GM12878 (cell line): ENCODE data around the gene RETREG1. TPM values are rescaled to one million over a fixed set of nuclear protein-coding genes. Genes with fewer than 3 reads are reported as not detected.

Experiments used
- ATAC-seq: fragments of 200-7000 bp; cut with Tn5 transposase; 3 replicates; pipeline ENCODE4 v1.9.1; 2020; ENCODE audit warnings: mild to moderate bottlenecking, moderate library complexity
- BruUV-seq: library from RNA; stranded (reverse); fragments of 400-500 nt; replicated peaks from 2 replicates; lab custom pipeline; 2021; lab: Mats Ljungman, UMichigan
- CTCF ChIA-PET: fragments of 300-600 bp; sonication (Branson Sonifier 250); formaldehyde crosslinking; extraction: SDS; loops from one replicate; lab custom pipeline; 2021; ENCODE audit warnings: inconsistent platforms; lab: Yijun Ruan, JAX
- POLR2A ChIA-PET: fragments of 350-600 bp; formaldehyde crosslinking; extraction: SDS; loops from one replicate; lab custom pipeline; 2021; ENCODE audit warnings: inconsistent platforms; lab: Charles Lee
- RAD21 ChIA-PET: fragments of 300-600 bp; sonication (Branson Sonifier 250); formaldehyde crosslinking; loops from one replicate; lab custom pipeline; 2023; ENCODE audit warnings: antibody characterized with exemption; ENCODE audit not compliant: unreplicated experiment; lab: Charles Lee
- SMC1A ChIA-PET: fragments of 300-600 bp; sonication (Branson Sonifier 250); formaldehyde crosslinking; loops from one replicate; lab custom pipeline; 2023; ENCODE audit not compliant: unreplicated experiment, uncharacterized antibody; lab: Charles Lee
- DNase-seq: peaks from one replicate; pipeline ENCODE4 v3.0.0-alpha.2; 2011; ENCODE audit warnings: low read depth, low spot score
- FAIRE-seq: peaks from 3 replicates; lab custom pipeline; 2011; peaks lifted over from hg19 to GRCh38; lab: Jason Lieb, UNC
- H2AFZ ChIP-seq: 2 replicates; pipeline ENCODE4 v1.6.0; 2011; ENCODE audit warnings: low read depth, low read length, control low read depth; ENCODE audit not compliant: control insufficient read depth
- H3K27ac ChIP-seq: 2 replicates; pipeline ENCODE4 v1.5.1; 2011; ENCODE audit warnings: control low read depth; ENCODE audit not compliant: control insufficient read depth, insufficient read depth
- H3K27me3 ChIP-seq, 2 experiments: replicated peaks in 1 of 2; 2 replicates each; pipeline versions ENCODE4 v1.6.0 to v1.6.1; 2011; ENCODE audit warnings: low read length in 1 of 2; ENCODE audit not compliant: control insufficient read depth in 2 of 2, insufficient read depth in 2 of 2
- H3K36me3 ChIP-seq, 2 experiments: 2 replicates each; pipeline ENCODE4 v1.5.1; 2011; ENCODE audit warnings: low read length in 1 of 2; ENCODE audit not compliant: control insufficient read depth in 2 of 2, insufficient read depth in 2 of 2
- H3K4me1 ChIP-seq: 2 replicates; pipeline ENCODE4 v1.6.1; 2011; ENCODE audit warnings: mild to moderate bottlenecking, low read length, moderate library complexity, mixed read lengths; ENCODE audit not compliant: control insufficient read depth, insufficient read depth
- H3K4me2 ChIP-seq: 2 replicates; pipeline ENCODE4 v1.6.0; 2011; ENCODE audit warnings: control low read depth; ENCODE audit not compliant: control insufficient read depth, insufficient read depth
- H3K4me3 ChIP-seq: fragments of 200-600 bp; sonication (generic); 2 replicates; pipeline ENCODE4 v1.5.1; 2016
- H3K79me2 ChIP-seq: 2 replicates; pipeline ENCODE4 v1.6.0; 2011; ENCODE audit warnings: low read length; ENCODE audit not compliant: control insufficient read depth, insufficient read depth
- H3K9ac ChIP-seq: 2 replicates; pipeline ENCODE4 v1.8.0; 2011; ENCODE audit warnings: low read length, control low read depth, mixed read lengths; ENCODE audit not compliant: control insufficient read depth, insufficient read depth
- H3K9me3 ChIP-seq: replicated peaks from 3 replicates; pipeline ENCODE4 v1.5.1; 2011; ENCODE audit warnings: mild to moderate bottlenecking, low read length; ENCODE audit not compliant: control insufficient read depth, insufficient read depth
- H4K20me1 ChIP-seq: 2 replicates; pipeline ENCODE4 v1.6.0; 2011; ENCODE audit not compliant: control insufficient read depth, insufficient read depth
- ATF3 ChIP-seq: IDR thresholded peaks from 2 replicates; pipeline ENCODE4 v1.6.1; 2011; ENCODE audit warnings: low read depth, mild to moderate bottlenecking, low read length, moderate library complexity, borderline replicate concordance; ENCODE audit errors: extremely low read depth
- BRCA1 ChIP-seq: IDR thresholded peaks from 2 replicates; pipeline ENCODE4 v1.6.1; 2011; ENCODE audit warnings: low read depth, low read length, improper control_type of control experiment
- CREM ChIP-seq: IDR thresholded peaks from 2 replicates; pipeline ENCODE4 v1.6.1; 2014; ENCODE audit warnings: antibody characterized with exemption, low read depth
- FOXM1 ChIP-seq: IDR thresholded peaks from 2 replicates; pipeline ENCODE4 v1.6.1; 2012; ENCODE audit warnings: low read depth, mild to moderate bottlenecking, inconsistent platforms, low read length, moderate library complexity
- MLLT1 ChIP-seq: fragments of 450-650 bp; IDR thresholded peaks from 2 replicates; pipeline ENCODE4 v1.6.1; 2016; ENCODE audit warnings: mild to moderate bottlenecking
- POLR2AphosphoS5 ChIP-seq: IDR thresholded peaks from 2 replicates; pipeline ENCODE4 v1.6.1; 2011; ENCODE audit warnings: mild to moderate bottlenecking, low read length, inconsistent platforms
- RAD21 ChIP-seq: IDR thresholded peaks from 2 replicates; pipeline ENCODE4 v1.6.1; 2011; ENCODE audit warnings: mild to moderate bottlenecking, low read depth, low read length, moderate library complexity; ENCODE audit not compliant: insufficient read depth
- RB1 ChIP-seq: fragments of 450-650 bp; formaldehyde crosslinking; IDR thresholded peaks from 2 replicates; pipeline ENCODE4 v1.6.1; 2017; ENCODE audit warnings: mild to moderate bottlenecking, borderline replicate concordance
- SP1 ChIP-seq: IDR thresholded peaks from one replicate; pipeline ENCODE4 v1.6.1; 2011; ENCODE audit warnings: low read depth, low read length
- YY1 ChIP-seq: IDR thresholded peaks from 2 replicates; pipeline ENCODE4 v1.6.1; 2011; ENCODE audit warnings: low read depth, mild to moderate bottlenecking, low read length
- ZBED1 ChIP-seq: IDR thresholded peaks from 2 replicates; pipeline ENCODE4 v1.6.1; 2016; ENCODE audit warnings: borderline replicate concordance
- ZBTB4 ChIP-seq: fragments of 450-650 bp; formaldehyde crosslinking; IDR thresholded peaks from 2 replicates; pipeline ENCODE4 v1.4.0; 2022; ENCODE audit warnings: mild to moderate bottlenecking, moderate library complexity
- whole genome bisulfite sequencing: methylation state at CpG from one replicate; pipeline ENCODE4 v1.1.6; 2016; ENCODE audit warnings: low lambda C conversion rate; ENCODE audit not compliant: insufficient replicate concordance, insufficient coverage; ENCODE audit errors: missing lambda C conversion rate; 5-methylcytosine and 5-hydroxymethylcytosine counted together
- in situ Hi-C: fragments of 300-500 bp; cut with MboI; formaldehyde crosslinking; loops from 9 replicates; pipeline ENCODE4 v1.14.3; 2018; ENCODE audit warnings: mixed read lengths
- intact Hi-C: fragments of 100-400 bp; cut with micrococcal nuclease; formaldehyde crosslinking; loops from one replicate; pipeline ENCODE4 v1.14.2; 2022; ENCODE audit not compliant: unreplicated experiment
- polyA plus RNA-seq, 11 experiments: library from polyadenylated mRNA; depleted of rRNA in 4 of 11; unstranded in 6 of 11; stranded (reverse) in 5 of 11; fragments of >200 nt; fragmentation: Nextera tagmentation in 4 of 11; fragmentation: Illumina TruSeq in 1 of 11; extraction: Ambion mirVana in 4 of 11; extraction: Trizol in 1 of 11; gene quantifications; 1 replicate in 1 of 11; 2 replicates in 10 of 11; pipeline versions ENCODE4 v1.2.1 to v1.2.3, GENCODE V29; 2011 to 2016; ENCODE audit warnings: inconsistent platforms in 2 of 11, missing spikeins in 2 of 11, low read depth in 1 of 11
- total RNA-seq, 4 experiments: library from RNA; depleted of rRNA in 3 of 4; stranded (reverse); fragments of >200 nt in 3 of 4; fragmentation: Illumina TruSeq in 1 of 4; extraction: Trizol in 1 of 4; gene quantifications; 2 replicates each; pipeline versions ENCODE4 v1.2.1 to v1.2.3, GENCODE V29; 2013 to 2021

The RETREG1 gene
- total and polyA plus RNA-seq, 10 of the 15 experiments (the other 5 are each of a cell fraction or from before 2014, with no cell fraction given), result 3.9 to 8.9 (median 6.4) TPM

- intact Hi-C loops (no loop called here), in situ Hi-C loops (no loop called here)
- no peak overlapping the region for H3K9ac ChIP-seq
- POLR2A ChIA-PET, result no interaction called here
- no peak overlapping the region for H3K4me2 ChIP-seq
- no TSS peak for BruUV-seq
- SMC1A ChIA-PET, result no interaction called here
- no peaks in the 10 kb centered on the region; a peak in 1 of 4 replicates for H3K27me3 ChIP-seq
- no peak for ATAC-seq
- DNase-seq, result no peak
- WGBS, result 43% methylated on average over 3 of the region's 3 CpGs
- H3K4me3 ChIP-seq, result no peak overlapping the region
- H3K4me1 ChIP-seq, result no peaks in the 10 kb centered on the region
- no peak overlapping the region for H2AFZ ChIP-seq
- CTCF ChIA-PET, result no interaction called here
- RAD21 ChIA-PET, result no interaction called here
- TF ChIP-seq RAD21, result no peak
- TF ChIP-seq CREM, result no peak
- TF ChIP-seq ZBED1, result no peak
- TF ChIP-seq SP1, result no peak
- TF ChIP-seq YY1, result no peak
- TF ChIP-seq ZBTB4, result no peak
- TF ChIP-seq FOXM1, result no peak
- TF ChIP-seq MLLT1, result no peak
- TF ChIP-seq RB1, result no peak
- no peak for TF ChIP-seq ATF3
- TF ChIP-seq POLR2AphosphoS5, result no peak
- no peak for TF ChIP-seq BRCA1
- H4K20me1 ChIP-seq, result no peaks in the 10 kb centered on the region
- no peak for FAIRE-seq
- no peaks in the 10 kb centered on the region for H3K79me2 ChIP-seq
- H3K36me3 ChIP-seq, result no peaks in the 10 kb centered on the region
- H3K27ac ChIP-seq, result no peak overlapping the region
- no peaks in the 10 kb centered on the region for H3K9me3 ChIP-seq
Measured at GRCh38 chr5:16540421-16540820, 76.4 kb downstream of the RETREG1 start.
